Measurements from ENCODE around the gene STARD4.

- TF ChIP-seq EP300 (IDR thresholded peaks at IDR 0.05) (no peak), POLR2AphosphoS5 (IDR thresholded peaks at IDR 0.05) (no peak), POLR2A (IDR thresholded peaks at IDR 0.05) (no peak), CTCF (IDR thresholded peaks at IDR 0.05) (no peak)
Measured at GRCh38 chr5:111478898-111479297, 33.4 kb downstream of the STARD4 start.
